GM18951 (cell line): Measurements from ENCODE around the gene CEACAM7.
"Not testable (repeated sequence)": the region's sequence is repeated elsewhere in the genome, so short reads cannot be mapped to it uniquely, and the experiment has no call there.

Experiments used
- POLR2A ChIP-seq: IDR thresholded peaks from 4 replicates; pipeline ENCODE4 v1.6.1; 2011; ENCODE audit warnings: mild to moderate bottlenecking; ENCODE audit not compliant: insufficient read length, insufficient read depth; ENCODE audit errors: extremely low read depth
- in situ Hi-C: fragments of 300-500 bp; cut with MboI; formaldehyde crosslinking; loops from one replicate; pipeline ENCODE4 v1.12.0; 2022; ENCODE audit warnings: low sequenced_read_pairs, mixed read lengths, inconsistent platforms; ENCODE audit not compliant: unreplicated experiment

Gene CEACAM7

GRCh38 chr19:41657157-41657556, 30.9 kb downstream of the CEACAM7 start:
- in situ Hi-C loops, result no loop called here
- TF ChIP-seq POLR2A, result no peak

DNA sequence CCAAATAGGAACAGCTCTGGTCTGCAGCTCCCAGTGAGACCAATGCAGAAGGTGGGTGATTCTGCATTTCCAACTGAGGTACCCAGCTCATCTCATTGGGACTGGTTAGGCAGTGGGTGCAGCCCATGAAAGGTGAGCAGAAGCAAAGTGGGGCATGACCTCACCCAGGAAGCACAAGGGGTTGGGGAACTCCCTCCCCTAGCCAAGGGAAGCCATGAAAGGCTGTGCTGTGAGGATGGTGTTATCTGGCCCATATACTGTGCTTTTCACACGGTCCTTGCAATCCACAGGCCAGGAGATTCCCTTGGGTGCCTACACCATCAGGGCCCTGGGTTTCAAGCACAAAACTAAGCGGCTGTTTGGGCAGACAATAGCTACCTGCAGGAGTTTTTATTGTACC, 31.3 kb downstream of the CEACAM7 start:
- in situ Hi-C loops, result not testable (repeated sequence)

GRCh38 chr19:41652250-41652649, 35.8 kb downstream of the CEACAM7 start:
- in situ Hi-C loops, result no loop called here
- TF ChIP-seq POLR2A, result no peak

DNA sequence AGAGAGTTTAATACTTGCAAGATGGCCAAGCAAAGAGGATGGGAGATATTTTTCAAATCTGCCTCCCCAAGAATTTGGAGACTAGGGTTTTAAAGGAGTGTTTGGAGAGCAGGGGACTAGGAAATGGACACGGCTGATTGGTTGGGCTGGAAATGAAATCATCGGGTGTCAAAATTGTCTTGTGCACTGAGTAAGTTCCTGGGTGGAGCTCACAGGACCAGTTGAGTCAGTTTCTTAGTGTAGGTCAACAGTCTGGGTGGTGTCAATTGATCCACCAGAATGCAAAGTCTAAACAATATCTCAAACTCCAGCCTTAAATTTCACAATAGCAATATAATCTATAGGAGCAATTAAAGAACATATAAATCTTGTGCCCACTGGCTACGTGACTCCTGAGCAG, 38.2 kb downstream of the CEACAM7 start:
- TF ChIP-seq POLR2A, result no peak
- in situ Hi-C loops, result no loop called here

DNA sequence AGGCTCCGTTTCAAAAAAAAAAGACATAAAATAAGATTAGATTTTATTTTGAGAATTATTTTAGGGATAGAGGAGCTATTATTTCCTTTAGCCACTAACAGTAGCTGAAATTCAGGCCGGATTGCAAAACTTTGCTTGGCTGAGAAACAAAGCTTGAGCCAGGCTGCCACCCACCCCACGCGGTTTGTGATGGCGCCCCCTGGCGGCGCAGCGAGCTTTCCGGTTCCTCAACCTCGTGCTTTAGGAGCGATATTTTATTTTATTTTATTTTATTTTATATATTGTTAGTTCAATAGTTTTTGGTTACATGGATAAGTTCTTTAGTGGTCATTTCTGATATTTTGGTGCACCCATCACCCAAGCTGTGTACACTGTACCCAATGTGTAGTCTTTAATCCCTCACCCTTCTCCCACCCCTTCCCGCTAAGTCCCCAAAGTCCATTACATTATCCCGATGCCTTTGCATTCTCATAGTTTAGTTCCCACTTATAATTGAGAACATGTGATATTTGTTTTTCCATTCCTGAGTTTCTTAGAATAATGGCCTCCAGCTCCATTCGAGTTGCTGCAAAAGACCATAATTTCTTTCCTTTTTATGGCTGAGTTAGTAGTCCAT, 41.4 kb downstream of the CEACAM7 start:
- in situ Hi-C loops, result no loop called here
- TF ChIP-seq POLR2A, result no peak

GRCh38 chr19:41641879-41642485, 46.1 kb downstream of the CEACAM7 start:
- TF ChIP-seq POLR2A, result no peak
- in situ Hi-C loops, result no loop called here

- in situ Hi-C loops, result no loop called here
- no peak for TF ChIP-seq POLR2A
These were observed 49.4 kb downstream of the CEACAM7 start for GRCh38 chr19:41638641-41639081.

DNA sequence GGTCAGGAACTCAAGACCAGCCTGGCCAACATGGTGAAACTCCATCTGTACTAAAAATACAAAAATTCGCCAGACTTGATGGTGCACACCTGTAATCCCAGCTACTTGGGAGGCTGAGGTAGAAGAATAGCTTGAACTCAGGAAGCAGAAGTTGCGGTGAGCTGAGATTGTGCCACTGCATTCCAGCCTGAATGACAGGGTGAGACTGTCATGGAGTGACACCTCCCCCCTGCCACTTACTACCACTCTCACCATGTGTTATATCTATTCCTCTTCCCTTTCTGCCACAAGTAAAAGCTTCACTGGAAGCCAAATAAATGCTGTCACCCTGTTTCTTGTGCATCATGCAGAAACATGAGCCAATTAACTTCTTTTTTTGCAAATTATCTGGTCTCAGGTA, 50.6 kb downstream of the CEACAM7 start:
- in situ Hi-C loops, result no loop called here

GRCh38 chr19:41627966-41628675, 59.9 kb downstream of the CEACAM7 start:
- TF ChIP-seq POLR2A, result no peak
- in situ Hi-C loops, result no loop called here

More for the DNA sequence above, 50.6 kb downstream of the CEACAM7 start:
- TF ChIP-seq POLR2A, result no peak

DNA sequence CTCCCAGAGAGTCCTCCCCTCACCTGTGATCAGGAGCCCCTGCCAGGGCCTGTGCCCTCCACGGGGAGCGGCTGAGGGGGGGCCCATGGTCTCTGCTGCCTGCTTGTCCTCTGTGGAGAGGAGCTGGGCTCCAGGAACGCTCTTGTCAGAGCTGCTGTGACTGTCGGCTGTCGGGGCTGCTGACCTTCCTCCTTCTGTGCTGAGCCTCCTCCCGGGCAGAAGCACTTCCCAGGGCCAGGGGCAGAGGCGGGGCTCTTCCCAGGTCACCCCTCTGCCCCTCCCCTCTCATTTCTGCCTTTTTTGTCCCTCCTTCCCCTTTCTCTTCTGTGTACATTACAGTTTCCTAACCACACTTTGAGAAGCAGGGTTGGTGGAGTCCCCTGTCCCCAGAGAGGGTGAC, 61.2 kb downstream of the CEACAM7 start, which contains the start of gene CEACAM4:
CEACAM4 (minus strand) TSS at position 198 of the 400 bp plus-strand sequence; CDS start at position 87, 111 bp downstream.
- in situ Hi-C loops, result no loop called here
- no peak for TF ChIP-seq POLR2A

DNA sequence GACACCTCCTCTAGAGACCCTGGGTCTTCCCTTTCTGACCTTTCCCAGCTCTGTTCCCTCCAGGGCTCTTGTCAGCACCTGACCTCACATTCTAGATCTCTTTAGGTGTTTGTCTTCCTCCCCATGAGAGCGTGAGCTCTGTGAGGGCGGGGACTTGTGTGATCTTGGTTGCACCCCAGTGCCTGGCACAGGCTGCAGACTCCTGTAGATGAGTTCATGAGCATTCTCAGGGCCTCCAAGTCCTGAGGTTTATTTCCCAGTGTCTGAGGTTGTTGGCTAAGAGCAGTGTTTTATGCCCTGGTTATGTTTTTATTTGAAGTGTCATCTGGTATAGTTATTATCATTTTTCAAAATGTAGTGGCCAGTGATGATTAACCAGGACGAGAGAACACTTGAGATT, 61.8 kb downstream of the CEACAM7 start:
- in situ Hi-C loops, result no loop called here
- TF ChIP-seq POLR2A, result no peak

GRCh38 chr19:41624937-41625336, 63.1 kb downstream of the CEACAM7 start:
- in situ Hi-C loops, result no loop called here
- TF ChIP-seq POLR2A, result no peak

DNA sequence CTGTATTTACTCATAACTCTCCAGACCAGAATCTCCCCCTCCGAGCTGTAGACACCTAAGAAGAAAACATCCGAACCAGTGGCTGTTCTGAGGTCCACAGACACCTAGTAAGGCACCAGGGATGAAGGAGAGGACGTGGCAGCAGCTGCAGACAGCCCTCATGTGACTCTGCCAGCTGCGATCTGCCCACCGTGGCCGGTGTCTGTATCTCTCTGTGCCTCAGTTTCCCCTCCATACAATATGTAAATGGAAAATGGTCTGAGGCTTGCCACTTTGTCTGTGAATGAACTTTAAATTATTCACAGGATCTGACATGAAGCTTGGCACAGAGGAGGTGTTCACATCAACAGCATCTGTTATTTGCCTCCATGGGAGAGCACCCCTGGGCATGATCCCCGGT, 63.6 kb downstream of the CEACAM7 start:
- in situ Hi-C loops, result no loop called here
- no peak for TF ChIP-seq POLR2A

- in situ Hi-C loops, result no loop called here
- TF ChIP-seq POLR2A, result no peak
These were observed 64.7 kb downstream of the CEACAM7 start for GRCh38 chr19:41623360-41623759.
